HepG2 (cell line): Measurements from ENCODE around the gene EDEM1. TPM values are rescaled to one million over a fixed set of nuclear protein-coding genes. Genes with fewer than 3 reads are reported as not detected.

Source experiments
- ATAC-seq: fragments of 200-7000 bp; cut with Tn5 transposase; 3 replicates; pipeline ENCODE4 v1.9.1; 2020; ENCODE audit warnings: mild to moderate bottlenecking, moderate library complexity
- BruUV-seq: library from RNA; stranded (reverse); fragments of 400-500 nt; replicated peaks from 2 replicates; lab custom pipeline; 2021; lab: Mats Ljungman, UMichigan
- CTCF ChIA-PET: fragments of 300-600 bp; formaldehyde crosslinking; extraction: SDS; loops from one replicate; lab custom pipeline; 2021; ENCODE audit warnings: low total read pairs, inconsistent platforms, low intra/inter-chr PET ratio; lab: Yijun Ruan, JAX
- POLR2A ChIA-PET: fragments of 350-600 bp; sonication (Branson Sonifier 250); formaldehyde crosslinking; loops from one replicate; lab custom pipeline; 2020; ENCODE audit warnings: antibody characterized with exemption, inconsistent platforms; lab: Yijun Ruan, JAX
- DNase-seq: peaks from one replicate; pipeline ENCODE4 v3.0.0-alpha.2; 2015; ENCODE audit warnings: low spot score
- FAIRE-seq: peaks from 3 replicates; lab custom pipeline; 2011; peaks lifted over from hg19 to GRCh38; lab: Jason Lieb, UNC
- H2AFZ ChIP-seq: one replicate; pipeline ENCODE4 v1.6.1; 2011; ENCODE audit warnings: low read length, inconsistent platforms
- H3K27ac ChIP-seq: fragments of 300-600 bp; 3 replicates; pipeline ENCODE4 v1.8.0; 2011; ENCODE audit warnings: mixed run types, mild to moderate bottlenecking, mixed read lengths, low read length, inconsistent platforms; ENCODE audit not compliant: insufficient read depth; ENCODE audit errors: extremely low read length
- H3K27me3 ChIP-seq, 2 experiments: fragments of 200-600 bp in 1 of 2; 2 replicates in 1 of 2; 3 replicates in 1 of 2; pipeline versions ENCODE4 v1.6.0 to v1.8.0; 2011; ENCODE audit warnings: low read length in 2 of 2, mild to moderate bottlenecking in 2 of 2, moderate library complexity in 2 of 2, inconsistent platforms in 1 of 2; ENCODE audit not compliant: insufficient read depth in 2 of 2, control insufficient read depth in 1 of 2
- H3K36me3 ChIP-seq, 2 experiments: fragments of 200-600 bp in 1 of 2; replicated peaks in 1 of 2; 2 replicates in 1 of 2; 3 replicates in 1 of 2; pipeline versions ENCODE4 v1.5.1 to v1.8.0; 2011; ENCODE audit warnings: low read length in 2 of 2, inconsistent platforms in 1 of 2; ENCODE audit not compliant: insufficient read depth in 2 of 2, control insufficient read depth in 1 of 2
- H3K4me1 ChIP-seq: 2 replicates; pipeline ENCODE4 v1.5.1; 2012; ENCODE audit warnings: low read length, inconsistent platforms; ENCODE audit not compliant: insufficient read depth
- H3K4me2 ChIP-seq: 2 replicates; pipeline ENCODE4 v1.6.0; 2011; ENCODE audit warnings: low read depth, low read length, inconsistent platforms
- H3K4me3 ChIP-seq, 3 experiments: fragments of 200-600 bp in 1 of 3; sonication (generic), shearing (Covaris generic) in 1 of 3; replicated peaks in 1 of 3; 2 replicates each; pipeline ENCODE4 v1.5.1; 2011 to 2016; ENCODE audit warnings: low read length in 3 of 3, inconsistent platforms in 2 of 3, low read depth in 2 of 3, mild to moderate bottlenecking in 2 of 3, control low read depth in 1 of 3, mixed read lengths in 1 of 3; ENCODE audit not compliant: insufficient read depth in 1 of 3
- H3K79me2 ChIP-seq: one replicate; pipeline ENCODE4 v1.6.1; 2011; ENCODE audit warnings: low read length, inconsistent platforms; ENCODE audit not compliant: insufficient read depth
- H3K9ac ChIP-seq: 2 replicates; pipeline ENCODE4 v1.6.0; 2011; ENCODE audit warnings: mild to moderate bottlenecking, low read depth, low read length, inconsistent platforms; ENCODE audit not compliant: insufficient read depth
- H3K9me3 ChIP-seq: 2 replicates; pipeline ENCODE4 v1.5.1; 2012; ENCODE audit warnings: mild to moderate bottlenecking, low read length
- H4K20me1 ChIP-seq: 2 replicates; pipeline ENCODE4 v1.6.0; 2011; ENCODE audit warnings: inconsistent platforms, mild to moderate bottlenecking, low read length, moderate library complexity; ENCODE audit not compliant: insufficient read depth
- AGO1 ChIP-seq: fragments of 200-400 bp; formaldehyde crosslinking; IDR thresholded peaks from 2 replicates; pipeline ENCODE4 v1.6.1; 2017; ENCODE audit warnings: mild to moderate bottlenecking, low read depth, low read length, moderate library complexity; ENCODE audit not compliant: poor library complexity, severe bottlenecking
- AHR ChIP-seq: IDR thresholded peaks from 2 replicates; pipeline ENCODE4 v1.6.1; 2018; ENCODE audit warnings: missing genetic modification reagents, missing compliant biosample characterization
- BCL6 ChIP-seq: IDR thresholded peaks from 2 replicates; pipeline ENCODE4 v1.6.1; 2016; ENCODE audit warnings: missing genetic modification reagents, missing compliant biosample characterization
- BRD4 ChIP-seq: sonication (generic); formaldehyde crosslinking; IDR thresholded peaks from 2 replicates; pipeline ENCODE4 v1.4.0; 2020; ENCODE audit warnings: missing genetic modification reagents
- CHD2 ChIP-seq: IDR thresholded peaks from 2 replicates; pipeline ENCODE4 v1.6.1; 2011; ENCODE audit warnings: low read depth, low read length, improper control_type of control experiment
- MAFG ChIP-seq: sonication (generic); formaldehyde crosslinking; IDR thresholded peaks from 2 replicates; pipeline ENCODE4 v1.5.1; 2020; ENCODE audit warnings: mild to moderate bottlenecking, missing genetic modification reagents
- MNT ChIP-seq: fragments of 450-650 bp; IDR thresholded peaks from 2 replicates; pipeline ENCODE4 v1.6.1; 2016
- MXD4 ChIP-seq: IDR thresholded peaks from 2 replicates; pipeline ENCODE4 v1.6.1; 2016; ENCODE audit warnings: mild to moderate bottlenecking, missing biosample characterization, missing genetic modification reagents
- MYNN ChIP-seq: sonication (generic); formaldehyde crosslinking; IDR thresholded peaks from 2 replicates; pipeline ENCODE4 v1.4.0; 2020; ENCODE audit warnings: mild to moderate bottlenecking, low read depth, missing genetic modification reagents
- PHF20 ChIP-seq: sonication (generic); formaldehyde crosslinking; IDR thresholded peaks from 2 replicates; pipeline ENCODE4 v1.5.0; 2020; ENCODE audit warnings: mild to moderate bottlenecking, missing genetic modification reagents
- PHF8 ChIP-seq: sonication (generic); formaldehyde crosslinking; IDR thresholded peaks from 2 replicates; pipeline ENCODE4 v1.5.0; 2020; ENCODE audit warnings: missing genetic modification reagents
- POLR2AphosphoS2 ChIP-seq: IDR thresholded peaks from 2 replicates; pipeline ENCODE4 v1.6.1; 2011; ENCODE audit warnings: low read depth, low read length, improper control_type of control experiment
- RAD21 ChIP-seq: fragments of 450-650 bp; formaldehyde crosslinking; IDR thresholded peaks from 2 replicates; pipeline ENCODE4 v1.5.0; 2020; ENCODE audit warnings: mild to moderate bottlenecking
- SKI ChIP-seq: fragments of 450-650 bp; IDR thresholded peaks from one replicate; pipeline ENCODE4 v1.6.1; 2018; ENCODE audit warnings: mild to moderate bottlenecking; ENCODE audit not compliant: partially characterized antibody
- YEATS2 ChIP-seq: sonication (generic); formaldehyde crosslinking; IDR thresholded peaks from 2 replicates; pipeline ENCODE4 v1.4.0; 2020; ENCODE audit warnings: missing genetic modification reagents, borderline replicate concordance
- ZNF33A ChIP-seq: sonication (generic); formaldehyde crosslinking; IDR thresholded peaks from 2 replicates; pipeline ENCODE4 v1.5.1; 2020; ENCODE audit warnings: missing genetic modification reagents, mild to moderate bottlenecking, moderate library complexity, borderline replicate concordance
- WGBS: methylation state at CpG from one replicate; pipeline ENCODE4 v1.1.6; 2017; ENCODE audit warnings: low lambda C conversion rate; 5-methylcytosine and 5-hydroxymethylcytosine counted together
- in situ Hi-C: cut with HindIII; loops from 2 replicates; pipeline ENCODE4 v1.10.0; 2017; ENCODE audit warnings: low pct_unique_long_range_greater_than_20kb; ENCODE audit not compliant: extremely low pct_ligation_motif_present
- intact Hi-C: fragments of 100-400 bp; cut with micrococcal nuclease; formaldehyde crosslinking; loops from one replicate; pipeline ENCODE4 v1.10.0; 2022; ENCODE audit not compliant: unreplicated experiment
- polyA plus RNA-seq, 8 experiments: library from polyadenylated mRNA; depleted of rRNA in 3 of 8; stranded (reverse) in 7 of 8; unstranded in 1 of 8; fragments of >200 nt; fragmentation: Illumina TruSeq in 4 of 8; extraction: Trizol in 4 of 8; gene quantifications; 2 replicates each; pipeline versions ENCODE4 v1.2.1 to v1.2.3, GENCODE V29; 2011 to 2016; ENCODE audit warnings: low read depth in 4 of 8, missing spikeins in 1 of 8, mixed read lengths in 1 of 8; ENCODE audit not compliant: insufficient read depth in 1 of 8
- total RNA-seq, 5 experiments: library from RNA; depleted of rRNA; stranded (reverse); fragments of >200 nt; fragmentation: Illumina TruSeq; extraction: Trizol; gene quantifications; 2 replicates each; pipeline ENCODE4 v1.2.3, GENCODE V29; 2016; ENCODE audit warnings: low read depth in 1 of 5
- TF ChIP-seq, protein P1 (sequence below): IDR thresholded peaks from 2 replicates; pipeline ENCODE4 v1.6.1; 2016
- TF ChIP-seq, protein P2 (sequence below): sonication (generic); formaldehyde crosslinking; IDR thresholded peaks from 2 replicates; pipeline ENCODE4 v1.4.0; 2020; ENCODE audit warnings: missing genetic modification reagents, mild to moderate bottlenecking, borderline replicate concordance

EDEM1 gene
- total and polyA plus RNA-seq, 2 of the 13 experiments (the other 11 are each of a cell fraction or from before 2014, with no cell fraction given): 13.8 to 25.8 TPM

GRCh38 chr3:5151586-5151985 lies 35.9 kb upstream of the EDEM1 start:
- H3K27me3 ChIP-seq: no peaks in the 10 kb centered on the region
- no peak overlapping the region for H2AFZ ChIP-seq
- no TSS peak for BruUV-seq
- H3K4me3 ChIP-seq: no peak overlapping the region
- CTCF ChIA-PET: no interaction called here
- in situ Hi-C loops: no loop called here
- no peak overlapping the region for H3K27ac ChIP-seq
- POLR2A ChIA-PET: no interaction called here
- peaks cover 2% of the 10 kb centered on the region; the same call in 1 of the 2 replicates for H4K20me1 ChIP-seq
- H3K36me3 ChIP-seq: peaks cover 0 to 3% of the 10 kb centered on the region in 2 experiments; a peak in 3 of 5 replicates
- no peak overlapping the region for H3K4me2 ChIP-seq
- no peak for ATAC-seq
- H3K79me2 ChIP-seq: peaks cover 89% of the 10 kb centered on the region
- no peak overlapping the region for H3K9ac ChIP-seq
- TF ChIP-seq, protein P1, sequence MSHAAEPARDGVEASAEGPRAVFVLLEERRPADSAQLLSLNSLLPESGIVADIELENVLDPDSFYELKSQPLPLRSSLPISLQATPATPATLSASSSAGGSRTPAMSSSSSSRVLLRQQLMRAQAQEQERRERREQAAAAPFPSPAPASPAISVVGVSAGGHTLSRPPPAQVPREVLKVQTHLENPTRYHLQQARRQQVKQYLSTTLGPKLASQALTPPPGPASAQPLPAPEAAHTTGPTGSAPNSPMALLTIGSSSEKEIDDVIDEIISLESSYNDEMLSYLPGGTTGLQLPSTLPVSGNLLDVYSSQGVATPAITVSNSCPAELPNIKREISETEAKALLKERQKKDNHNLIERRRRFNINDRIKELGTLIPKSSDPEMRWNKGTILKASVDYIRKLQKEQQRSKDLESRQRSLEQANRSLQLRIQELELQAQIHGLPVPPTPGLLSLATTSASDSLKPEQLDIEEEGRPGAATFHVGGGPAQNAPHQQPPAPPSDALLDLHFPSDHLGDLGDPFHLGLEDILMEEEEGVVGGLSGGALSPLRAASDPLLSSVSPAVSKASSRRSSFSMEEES (CRISPR knock-in tag): no peak
- TF ChIP-seq AGO1 (no peak), YEATS2 (no peak), PHF8 (CRISPR knock-in tag) (no peak), RAD21 (CRISPR knock-in tag) (no peak), ZNF33A (CRISPR knock-in tag) (no peak), MNT (no peak), MXD4 (CRISPR knock-in tag) (no peak), SKI (no peak), BCL6 (CRISPR knock-in tag) (no peak), MAFG (CRISPR knock-in tag) (no peak), MYNN (CRISPR knock-in tag) (no peak), BRD4 (CRISPR knock-in tag) (no peak), AHR (CRISPR knock-in tag) (no peak), PHF20 (CRISPR knock-in tag) (no peak), POLR2AphosphoS2 (no peak), CHD2 (no peak)
- TF ChIP-seq, protein P2, sequence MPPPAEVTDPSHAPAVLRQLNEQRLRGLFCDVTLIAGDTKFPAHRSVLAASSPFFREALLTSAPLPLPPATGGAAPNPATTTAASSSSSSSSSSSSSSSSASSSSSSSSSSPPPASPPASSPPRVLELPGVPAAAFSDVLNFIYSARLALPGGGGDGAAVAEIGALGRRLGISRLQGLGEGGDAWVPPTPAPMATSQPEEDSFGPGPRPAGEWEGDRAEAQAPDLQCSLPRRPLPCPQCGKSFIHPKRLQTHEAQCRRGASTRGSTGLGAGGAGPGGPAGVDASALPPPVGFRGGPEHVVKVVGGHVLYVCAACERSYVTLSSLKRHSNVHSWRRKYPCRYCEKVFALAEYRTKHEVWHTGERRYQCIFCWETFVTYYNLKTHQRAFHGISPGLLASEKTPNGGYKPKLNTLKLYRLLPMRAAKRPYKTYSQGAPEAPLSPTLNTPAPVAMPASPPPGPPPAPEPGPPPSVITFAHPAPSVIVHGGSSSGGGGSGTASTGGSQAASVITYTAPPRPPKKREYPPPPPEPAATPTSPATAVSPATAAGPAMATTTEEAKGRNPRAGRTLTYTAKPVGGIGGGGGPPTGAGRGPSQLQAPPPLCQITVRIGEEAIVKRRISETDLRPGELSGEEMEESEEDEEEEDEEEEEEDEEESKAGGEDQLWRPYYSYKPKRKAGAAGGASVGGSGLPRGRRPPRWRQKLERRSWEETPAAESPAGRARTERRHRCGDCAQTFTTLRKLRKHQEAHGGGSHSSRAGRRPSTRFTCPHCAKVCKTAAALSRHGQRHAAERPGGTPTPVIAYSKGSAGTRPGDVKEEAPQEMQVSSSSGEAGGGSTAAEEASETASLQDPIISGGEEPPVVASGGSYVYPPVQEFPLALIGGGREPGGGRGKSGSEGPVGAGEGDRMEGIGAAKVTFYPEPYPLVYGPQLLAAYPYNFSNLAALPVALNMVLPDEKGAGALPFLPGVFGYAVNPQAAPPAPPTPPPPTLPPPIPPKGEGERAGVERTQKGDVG: no peak
- TF ChIP-seq, all 625 proteins: peak for 0
- FAIRE-seq (no peak), DNase-seq (no peak)
- intact Hi-C loops: no loop called here
- WGBS: 97% methylated on average over 6 of the region's 6 CpGs
- no peaks in the 10 kb centered on the region for H3K9me3 ChIP-seq
- no peaks in the 10 kb centered on the region for H3K4me1 ChIP-seq
